ENCODE measurements around the gene STX4.

Gene STX4

DNA sequence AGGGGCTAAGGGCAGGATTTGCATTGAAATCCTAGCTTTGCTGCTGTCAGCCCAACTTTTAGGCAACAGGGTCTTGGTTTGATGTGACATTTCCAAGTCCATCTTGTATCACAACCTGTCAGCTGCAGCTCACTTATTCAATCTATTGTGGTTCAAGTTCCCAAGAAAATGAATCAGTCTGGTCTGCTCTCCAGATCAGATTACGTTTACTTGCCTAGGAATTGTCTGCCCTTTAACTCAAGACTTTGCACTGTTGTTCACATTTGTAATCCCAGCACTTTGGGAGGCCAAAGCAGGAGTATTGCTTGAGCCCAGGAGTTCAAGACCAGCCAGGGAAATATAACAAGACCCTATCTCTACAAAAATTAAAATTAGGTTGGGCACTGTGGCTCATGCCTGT is 10.0 kb downstream of the STX4 start:
- no peak overlapping the region for H3K4me3 ChIP-seq (ENCODE audit: low read depth in 1 of 2, low read length in 2 of 2)
- H3K9ac ChIP-seq (ENCODE audit: low read depth in 1 of 2, low read length in 2 of 2), result no peak overlapping the region
- H3K9me3 ChIP-seq (ENCODE audit: control insufficient read depth in 1 of 2, low read length in 2 of 2), result no peaks in the 10 kb centered on the region
- H3K27ac ChIP-seq (ENCODE audit: low read depth, low read length), result no peak overlapping the region
- H3K4me1 ChIP-seq (ENCODE audit: control insufficient read depth in 1 of 2, insufficient read depth in 2 of 2, low read length in 2 of 2), result peaks cover 4 to 14% of the 10 kb centered on the region in 2 donors
- peaks cover 20 to 35% of the 10 kb centered on the region in 2 donors for H3K36me3 ChIP-seq (ENCODE audit: control insufficient read depth in 1 of 2, insufficient read depth in 2 of 2, low read length in 2 of 2)
- no peaks in the 10 kb centered on the region for H3K27me3 ChIP-seq (ENCODE audit: control insufficient read depth in 1 of 2, insufficient read depth in 2 of 2, low read length in 2 of 2)

DNA sequence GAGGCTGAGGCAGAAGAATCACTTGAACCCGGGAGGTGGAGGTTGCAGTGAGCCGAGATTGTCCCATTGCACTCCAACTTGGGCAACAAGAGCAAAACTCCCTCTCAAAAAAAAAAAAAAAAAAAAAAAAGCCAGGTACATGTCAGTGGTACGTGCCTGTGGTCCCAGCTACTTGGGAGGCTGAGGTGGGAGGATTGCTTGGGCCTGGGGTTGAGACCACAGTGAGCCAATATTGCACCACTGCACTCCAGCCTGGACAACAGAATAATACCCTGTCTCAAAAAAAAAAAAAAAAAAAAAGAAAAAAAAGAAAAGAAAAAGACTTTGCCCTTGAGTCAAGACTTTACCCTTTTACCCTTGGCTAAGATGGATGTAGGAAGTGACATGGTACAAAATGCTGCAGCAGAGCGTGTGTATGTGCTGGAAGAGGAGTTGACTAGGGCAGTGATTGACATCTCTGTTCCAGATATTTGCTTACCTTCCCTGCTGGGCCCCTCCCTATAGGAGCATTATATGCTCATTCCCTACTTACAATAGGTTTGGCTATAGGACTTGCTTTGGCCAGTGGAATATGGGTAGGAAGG is 10.6 kb downstream of the STX4 start:
- Histone ChIP-seq H3K4me3 (ENCODE audit: low read depth in 1 of 2, low read length in 2 of 2) (no peak overlapping the region), H3K9me3 (ENCODE audit: control insufficient read depth in 1 of 2, low read length in 2 of 2) (no peaks in the 10 kb centered on the region), H3K36me3 (ENCODE audit: control insufficient read depth in 1 of 2, insufficient read depth in 2 of 2, low read length in 2 of 2) (peaks cover 14 to 28% of the 10 kb centered on the region in 2 donors), H3K9ac (ENCODE audit: low read depth in 1 of 2, low read length in 2 of 2) (no peak overlapping the region), H3K27me3 (ENCODE audit: control insufficient read depth in 1 of 2, insufficient read depth in 2 of 2, low read length in 2 of 2) (no peaks in the 10 kb centered on the region), H3K4me1 (ENCODE audit: control insufficient read depth in 1 of 2, insufficient read depth in 2 of 2, low read length in 2 of 2) (peaks cover 4 to 14% of the 10 kb centered on the region in 2 donors), H3K27ac (ENCODE audit: low read depth, low read length) (no peak overlapping the region)

DNA sequence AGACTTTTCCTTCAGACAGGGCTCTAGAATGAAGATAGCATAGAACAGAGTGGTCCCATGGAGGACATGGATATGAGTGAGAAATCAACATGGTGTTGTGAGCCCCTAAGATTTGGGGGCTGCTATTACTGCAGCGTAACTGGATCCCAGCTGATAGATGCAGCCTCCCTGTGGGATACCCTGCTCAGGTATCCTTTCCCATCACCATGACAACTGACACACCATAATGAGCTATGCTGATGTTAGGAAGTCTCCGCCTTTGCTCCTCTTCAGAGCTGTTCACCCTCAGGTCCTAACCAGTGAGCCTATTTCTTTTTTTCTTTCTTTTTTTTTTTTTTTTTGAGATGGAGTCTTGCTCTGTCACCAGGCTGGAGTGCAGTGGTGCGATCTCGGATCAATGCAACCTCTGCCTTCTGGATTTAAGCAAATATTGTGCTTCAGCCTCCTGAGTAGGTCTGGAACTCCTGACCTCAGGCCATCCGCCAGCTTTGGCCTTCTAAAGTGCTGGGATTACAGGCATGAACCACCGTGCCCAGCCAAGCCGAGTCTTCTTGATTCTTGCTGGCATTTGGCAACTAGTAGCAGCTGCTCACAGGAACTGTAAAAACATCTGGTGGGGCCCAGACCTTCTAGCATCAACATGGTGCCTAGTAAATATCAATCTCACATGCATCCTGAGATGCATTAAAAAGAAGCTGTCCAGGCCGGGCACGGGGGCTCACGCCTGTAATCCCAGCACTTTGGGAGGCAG is 17.1 kb downstream of the STX4 start:
- H3K27me3 ChIP-seq (ENCODE audit: control insufficient read depth in 1 of 2, insufficient read depth in 2 of 2, low read length in 2 of 2), result no peaks in the 10 kb centered on the region
- no peak overlapping the region for H3K27ac ChIP-seq (ENCODE audit: low read depth, low read length)
- no peak overlapping the region for H3K4me3 ChIP-seq (ENCODE audit: low read depth in 1 of 2, low read length in 2 of 2)
- H3K9ac ChIP-seq (ENCODE audit: low read depth in 1 of 2, low read length in 2 of 2), result no peak overlapping the region
- no peaks in the 10 kb centered on the region for H3K36me3 ChIP-seq (ENCODE audit: control insufficient read depth in 1 of 2, insufficient read depth in 2 of 2, low read length in 2 of 2)
- no peaks in the 10 kb centered on the region for H3K9me3 ChIP-seq (ENCODE audit: control insufficient read depth in 1 of 2, low read length in 2 of 2)
- H3K4me1 ChIP-seq (ENCODE audit: control insufficient read depth in 1 of 2, insufficient read depth in 2 of 2, low read length in 2 of 2), result no peaks in the 10 kb centered on the region

DNA sequence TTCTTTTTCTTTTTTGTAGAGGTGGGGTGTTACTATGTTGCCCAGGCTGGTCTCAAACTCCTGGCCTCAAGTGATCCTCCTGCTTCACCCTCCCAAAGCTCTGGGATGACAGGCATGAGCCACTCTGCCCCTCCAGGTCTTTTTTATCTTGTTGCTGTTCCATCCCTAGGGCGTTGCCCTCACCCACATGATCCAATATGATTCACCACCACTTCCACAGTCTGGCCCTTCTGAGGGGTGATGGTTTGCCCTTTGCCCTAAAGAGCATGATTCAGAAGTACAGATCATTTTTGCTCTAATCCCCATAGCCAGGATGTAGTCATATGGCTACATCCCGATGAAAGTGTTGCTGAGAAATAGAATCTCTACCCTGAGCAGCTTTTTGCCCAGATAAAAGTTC is 18.8 kb downstream of the STX4 start:
- Histone ChIP-seq H3K4me1 (ENCODE audit: control insufficient read depth in 1 of 2, insufficient read depth in 2 of 2, low read length in 2 of 2) (no peaks in the 10 kb centered on the region), H3K27me3 (ENCODE audit: control insufficient read depth in 1 of 2, insufficient read depth in 2 of 2, low read length in 2 of 2) (no peaks in the 10 kb centered on the region), H3K9ac (ENCODE audit: low read depth in 1 of 2, low read length in 2 of 2) (no peak overlapping the region), H3K36me3 (ENCODE audit: control insufficient read depth in 1 of 2, insufficient read depth in 2 of 2, low read length in 2 of 2) (no peaks in the 10 kb centered on the region), H3K27ac (ENCODE audit: low read depth, low read length) (no peak overlapping the region), H3K9me3 (ENCODE audit: control insufficient read depth in 1 of 2, low read length in 2 of 2) (no peaks in the 10 kb centered on the region), H3K4me3 (ENCODE audit: low read depth in 1 of 2, low read length in 2 of 2) (no peak overlapping the region)

DNA sequence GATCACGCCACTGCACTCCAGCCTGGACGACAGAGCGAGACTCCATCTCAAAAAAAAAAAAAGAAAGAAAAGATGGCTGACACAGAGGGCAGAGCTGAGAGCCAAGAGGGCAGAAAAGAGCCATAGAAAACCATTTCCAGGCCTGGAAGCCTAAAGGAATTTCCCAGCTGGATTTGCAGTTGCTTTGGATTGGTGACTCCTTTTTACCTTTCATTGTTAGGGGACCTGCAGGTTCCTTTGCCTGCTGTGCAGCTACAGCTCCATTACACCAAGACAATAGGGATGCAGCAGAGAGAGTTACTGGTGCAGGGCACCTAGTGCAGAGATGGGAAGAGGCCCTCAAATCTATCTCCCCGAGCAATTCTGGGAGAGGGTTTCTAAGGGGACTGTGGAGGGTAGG is 22.3 kb downstream of the STX4 start:
- Histone ChIP-seq H3K27me3 (ENCODE audit: control insufficient read depth in 1 of 2, insufficient read depth in 2 of 2, low read length in 2 of 2) (no peaks in the 10 kb centered on the region), H3K9ac (ENCODE audit: low read depth in 1 of 2, low read length in 2 of 2) (no peak overlapping the region), H3K9me3 (ENCODE audit: control insufficient read depth in 1 of 2, low read length in 2 of 2) (no peaks in the 10 kb centered on the region), H3K36me3 (ENCODE audit: control insufficient read depth in 1 of 2, insufficient read depth in 2 of 2, low read length in 2 of 2) (no peaks in the 10 kb centered on the region), H3K27ac (ENCODE audit: low read depth, low read length) (no peak overlapping the region), H3K4me3 (ENCODE audit: low read depth in 1 of 2, low read length in 2 of 2) (no peak overlapping the region), H3K4me1 (ENCODE audit: control insufficient read depth in 1 of 2, insufficient read depth in 2 of 2, low read length in 2 of 2) (no peaks in the 10 kb centered on the region)

DNA sequence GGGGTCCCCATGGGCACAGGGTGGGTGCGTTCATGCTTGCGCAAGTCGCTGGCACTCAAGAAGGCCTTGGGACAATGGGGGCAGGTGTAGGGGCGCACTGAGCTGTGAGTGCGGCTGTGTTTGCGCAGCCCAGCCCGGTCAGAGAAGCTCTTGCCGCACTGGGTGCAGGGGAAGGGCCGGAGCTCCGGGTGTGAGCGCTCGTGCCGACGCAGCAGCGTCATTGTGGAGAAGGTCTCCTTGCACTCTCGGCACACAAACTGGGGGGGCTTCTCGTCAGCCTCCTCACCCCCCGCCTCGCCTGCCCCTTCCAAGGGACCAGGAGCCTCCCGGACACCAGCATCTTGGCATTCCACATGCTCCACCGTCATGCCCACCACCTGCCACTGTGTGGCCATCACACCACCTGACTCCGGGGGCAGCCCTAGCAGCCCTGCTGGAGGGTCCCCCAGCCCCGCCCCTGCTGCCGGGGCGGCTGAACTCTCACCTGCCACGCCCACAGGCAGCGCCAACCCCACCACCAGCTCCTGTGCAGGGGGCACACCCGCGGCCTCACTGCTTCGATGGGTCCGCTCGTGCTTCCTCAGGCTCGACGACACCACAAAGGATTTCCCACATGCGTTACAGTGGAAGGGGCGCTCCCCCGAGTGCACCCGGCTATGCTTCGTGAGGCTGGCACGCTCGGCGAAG is 27.9 kb downstream of the STX4 start:
- Histone ChIP-seq H3K9me3 (ENCODE audit: control insufficient read depth in 1 of 2, low read length in 2 of 2) (no peaks in the 10 kb centered on the region), H3K27ac (ENCODE audit: low read depth, low read length) (no peak overlapping the region), H3K27me3 (ENCODE audit: control insufficient read depth in 1 of 2, insufficient read depth in 2 of 2, low read length in 2 of 2) (no peaks in the 10 kb centered on the region), H3K4me3 (ENCODE audit: low read depth in 1 of 2, low read length in 2 of 2) (no peak overlapping the region), H3K36me3 (ENCODE audit: control insufficient read depth in 1 of 2, insufficient read depth in 2 of 2, low read length in 2 of 2) (peaks cover 0 to 21% of the 10 kb centered on the region in 2 donors), H3K9ac (ENCODE audit: low read depth in 1 of 2, low read length in 2 of 2) (no peak overlapping the region), H3K4me1 (ENCODE audit: control insufficient read depth in 1 of 2, insufficient read depth in 2 of 2, low read length in 2 of 2) (peaks cover 8 to 11% of the 10 kb centered on the region in 2 donors)

DNA sequence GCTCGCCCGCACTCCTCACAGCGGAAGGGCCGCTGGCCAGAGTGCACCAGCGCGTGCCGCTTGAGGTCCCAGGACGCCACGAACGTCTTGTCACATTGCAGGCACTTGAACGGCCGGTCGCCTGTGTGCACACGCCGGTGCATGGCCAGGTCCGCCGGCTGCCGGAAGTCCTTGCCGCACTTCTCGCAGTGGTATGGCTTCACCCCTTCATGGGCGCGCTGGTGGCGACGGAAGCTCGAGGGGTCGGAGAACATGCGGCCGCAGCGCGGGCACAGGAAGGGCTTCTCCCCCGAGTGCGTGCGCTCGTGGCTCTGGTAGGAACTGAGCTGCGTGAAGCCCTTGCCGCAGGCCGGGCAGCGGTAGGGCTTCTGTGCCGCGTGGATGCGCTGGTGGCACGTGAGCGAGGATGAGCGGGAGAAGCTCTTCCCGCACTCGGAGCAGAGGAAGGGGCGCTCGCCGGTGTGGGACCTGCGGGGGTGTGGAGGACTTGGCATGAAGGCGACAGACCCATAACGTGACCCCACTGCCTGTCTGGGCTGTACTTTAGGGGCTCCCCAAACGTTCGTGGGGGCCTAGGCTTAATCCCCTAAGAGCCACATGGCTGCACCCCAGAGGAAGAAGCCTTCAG is 28.6 kb downstream of the STX4 start:
- Histone ChIP-seq H3K27ac (ENCODE audit: low read depth, low read length) (no peak overlapping the region), H3K9ac (ENCODE audit: low read depth in 1 of 2, low read length in 2 of 2) (no peak overlapping the region), H3K4me1 (ENCODE audit: control insufficient read depth in 1 of 2, insufficient read depth in 2 of 2, low read length in 2 of 2) (peaks cover 8 to 11% of the 10 kb centered on the region in 2 donors), H3K4me3 (ENCODE audit: low read depth in 1 of 2, low read length in 2 of 2) (no peak overlapping the region), H3K27me3 (ENCODE audit: control insufficient read depth in 1 of 2, insufficient read depth in 2 of 2, low read length in 2 of 2) (no peaks in the 10 kb centered on the region), H3K9me3 (ENCODE audit: control insufficient read depth in 1 of 2, low read length in 2 of 2) (no peaks in the 10 kb centered on the region), H3K36me3 (ENCODE audit: control insufficient read depth in 1 of 2, insufficient read depth in 2 of 2, low read length in 2 of 2) (peaks cover 0 to 21% of the 10 kb centered on the region in 2 donors)

DNA sequence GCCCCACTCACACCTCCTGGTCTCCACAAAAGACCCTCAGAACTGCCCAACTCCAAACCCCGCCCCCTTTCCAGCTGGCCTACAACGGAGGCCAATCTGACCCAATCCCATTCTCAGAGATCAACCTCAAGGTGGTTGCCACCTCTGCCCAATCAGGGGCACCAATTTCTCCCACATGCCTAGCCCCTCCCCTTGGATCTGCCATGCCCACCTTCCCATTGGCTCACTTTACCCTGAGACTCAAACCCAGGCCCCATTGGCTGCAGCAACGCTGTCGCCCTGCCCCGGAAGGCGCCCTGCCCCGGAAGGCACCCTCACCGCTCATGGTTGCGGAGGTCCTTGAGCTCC is 30.1 kb downstream of the STX4 start:
- no peak overlapping the region for H3K27ac ChIP-seq (ENCODE audit: low read depth, low read length)

DNA sequence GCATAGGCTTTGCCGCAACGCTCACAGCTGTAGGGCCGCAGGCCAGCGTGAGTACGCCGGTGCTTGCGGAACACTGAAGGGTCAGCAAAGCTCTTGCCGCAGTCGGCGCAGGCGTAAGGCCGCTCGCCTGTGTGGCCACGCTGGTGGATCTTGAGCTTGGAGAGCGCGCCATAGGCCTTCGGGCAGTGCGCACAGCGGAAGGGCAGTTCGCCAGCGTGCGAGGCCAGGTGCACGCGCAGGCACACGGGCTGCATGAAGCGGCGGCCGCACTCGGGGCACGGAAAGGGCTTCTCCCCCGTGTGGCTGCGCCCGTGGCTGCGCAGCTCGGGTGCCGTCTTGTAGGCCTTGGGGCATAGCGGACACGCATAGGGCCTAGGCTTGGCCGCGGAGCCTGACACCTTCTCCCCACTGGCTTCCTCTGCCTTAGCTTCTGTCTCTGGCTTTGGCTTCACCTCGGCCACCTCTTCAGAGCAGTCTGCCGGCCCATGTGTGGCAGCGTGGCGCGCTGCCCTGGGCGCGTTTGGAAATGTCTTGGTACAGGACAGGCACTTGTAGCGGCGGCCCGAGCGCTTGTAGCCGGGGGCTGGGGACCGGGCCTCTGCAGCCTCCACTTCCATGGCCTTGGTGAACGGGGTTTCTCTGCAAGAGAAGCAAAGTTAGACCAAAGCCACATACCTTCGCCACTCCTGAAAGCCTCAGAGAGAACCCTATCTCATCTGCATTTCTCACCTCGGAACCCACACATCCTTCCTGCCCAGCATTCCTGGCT is 30.7 kb downstream of the STX4 start:
- H3K27me3 ChIP-seq (ENCODE audit: control insufficient read depth in 1 of 2, insufficient read depth in 2 of 2, low read length in 2 of 2), result no peaks in the 10 kb centered on the region
- peak overlapping the region in 1 of 2 donors; percentile 43 for H3K4me3 ChIP-seq (ENCODE audit: low read depth in 1 of 2, low read length in 2 of 2)
- peaks cover 8 to 11% of the 10 kb centered on the region in 2 donors for H3K4me1 ChIP-seq (ENCODE audit: control insufficient read depth in 1 of 2, insufficient read depth in 2 of 2, low read length in 2 of 2)
- no peaks in the 10 kb centered on the region for H3K9me3 ChIP-seq (ENCODE audit: control insufficient read depth in 1 of 2, low read length in 2 of 2)
- peaks cover 0 to 21% of the 10 kb centered on the region in 2 donors for H3K36me3 ChIP-seq (ENCODE audit: control insufficient read depth in 1 of 2, insufficient read depth in 2 of 2, low read length in 2 of 2)
- H3K9ac ChIP-seq (ENCODE audit: low read depth in 1 of 2, low read length in 2 of 2), result no peak overlapping the region
- no peak overlapping the region for H3K27ac ChIP-seq (ENCODE audit: low read depth, low read length)

More for the DNA sequence above, 30.1 kb downstream of the STX4 start:
- Histone ChIP-seq H3K36me3 (ENCODE audit: control insufficient read depth in 1 of 2, insufficient read depth in 2 of 2, low read length in 2 of 2) (peaks cover 0 to 21% of the 10 kb centered on the region in 2 donors), H3K9ac (ENCODE audit: low read depth in 1 of 2, low read length in 2 of 2) (no peak overlapping the region), H3K27me3 (ENCODE audit: control insufficient read depth in 1 of 2, insufficient read depth in 2 of 2, low read length in 2 of 2) (no peaks in the 10 kb centered on the region), H3K4me3 (ENCODE audit: low read depth in 1 of 2, low read length in 2 of 2) (peak overlapping the region in 1 of 2 donors; percentile 43), H3K9me3 (ENCODE audit: control insufficient read depth in 1 of 2, low read length in 2 of 2) (no peaks in the 10 kb centered on the region), H3K4me1 (ENCODE audit: control insufficient read depth in 1 of 2, insufficient read depth in 2 of 2, low read length in 2 of 2) (peaks cover 8 to 11% of the 10 kb centered on the region in 2 donors)

Measured in duodenal mucosa (tissue), 2 donors.